Mucosa of descending colon (tissue), 3 donors: ENCODE results near the gene IPO4. TPM values are rescaled to one million over a fixed set of nuclear protein-coding genes. Genes with fewer than 3 reads are reported as not detected.

Experiments
- ATAC-seq: fragments of 200-7000 bp; cut with Tn5 transposase; one replicate; pipeline ENCODE4 v1.9.1; 2020; ENCODE audit warnings: mild to moderate bottlenecking, moderate library complexity
- DNase-seq, 3 donors: peaks; one replicate each; pipeline ENCODE4 v3.0.0-alpha.2; 2020
- H3K36me3 ChIP-seq: fragments of 200-600 bp; one replicate; pipeline ENCODE4 v1.8.0; 2021; ENCODE audit warnings: low read depth, mild to moderate bottlenecking
- H3K4me1 ChIP-seq: fragments of 200-600 bp; one replicate; pipeline ENCODE4 v1.8.0; 2021; ENCODE audit warnings: low read depth, mild to moderate bottlenecking
- H3K4me3 ChIP-seq: fragments of 200-600 bp; one replicate; pipeline ENCODE4 v1.8.0; 2021; ENCODE audit warnings: mild to moderate bottlenecking
- H3K9me3 ChIP-seq: fragments of 200-600 bp; one replicate; pipeline ENCODE4 v1.8.0; 2021; ENCODE audit warnings: mild to moderate bottlenecking
- CTCF ChIP-seq: fragments of 200-600 bp; IDR thresholded peaks from one replicate; pipeline ENCODE4 v1.8.0; 2022; ENCODE audit warnings: antibody characterized with exemption, mild to moderate bottlenecking
- intact Hi-C, 2 donors: fragments of 100-400 bp; cut with DNase I in 1 of 2; cut with micrococcal nuclease in 1 of 2; formaldehyde crosslinking; loops; one replicate each; pipeline versions ENCODE4 v1.11.0 to v1.11.1; 2022; cut with DNase I, micrococcal nuclease
- microRNA-seq: library from miRNA; unstranded; fragments of <30 nt; microRNA quantifications from one replicate; pipeline ENCODE4, GENCODE V29; 2019
- total RNA-seq, 3 donors: library from RNA; stranded (reverse); fragmentation: NEBNext Ultra II Directional in 2 of 3; extraction: Animal tissue kit (Norgen Biotek cat#: 25700) in 2 of 3; gene quantifications; one replicate each; pipeline versions ENCODE4 v1.2.1 to v1.2.4, GENCODE V29; 2021 to 2023
- donor health status: DM: no; HTN: no; CAD: no; lungs with moderate emphysema.
- donor health status: DM: no; HTN: no; CAD: no.
- donor health status: DM: no; HTN: yes; CAD: no.

Gene IPO4
- total RNA-seq, 3 donors from 2014 or later: 23.2 to 29.3 (median 26.8) TPM

DNA sequence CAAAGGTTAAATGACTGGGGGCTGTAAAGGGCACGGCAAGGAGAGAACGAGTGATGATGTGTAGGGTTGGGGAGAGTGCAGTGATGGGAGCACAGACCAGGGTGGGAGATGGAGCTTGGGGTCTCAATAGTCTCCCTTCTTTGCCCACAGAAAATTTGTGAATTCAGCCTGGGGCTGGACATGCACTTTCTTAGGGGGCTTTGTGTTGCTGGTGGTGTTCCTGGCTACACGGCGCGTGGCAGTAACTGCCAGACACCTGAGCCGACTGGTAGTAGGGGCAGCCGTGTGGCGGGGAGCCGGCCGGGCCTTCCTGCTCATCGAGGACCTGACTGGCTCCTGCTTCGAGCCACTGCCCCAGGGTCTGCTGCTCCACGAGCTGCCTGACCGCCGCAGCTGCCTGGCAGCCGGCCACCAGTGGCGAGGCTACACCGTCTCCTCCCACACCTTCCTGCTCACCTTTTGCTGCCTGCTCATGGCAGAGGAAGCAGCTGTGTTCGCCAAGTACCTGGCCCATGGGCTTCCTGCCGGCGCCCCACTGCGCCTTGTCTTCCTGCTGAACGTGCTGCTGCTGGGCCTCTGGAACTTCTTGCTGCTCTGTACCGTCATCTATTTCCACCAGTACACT is 56.4 kb downstream of the IPO4 start:
- Histone ChIP-seq H3K36me3 (no peaks in the 10 kb centered on the region), H3K9me3 (no peaks in the 10 kb centered on the region), H3K4me3 (no peak overlapping the region), H3K4me1 (peaks cover 6% of the 10 kb centered on the region)
- intact Hi-C loops: no loop called here
- TF ChIP-seq CTCF: no peak
- no peak for ATAC-seq
- DNase-seq: peak in 1 of 3 donors; percentile 65

GRCh38 chr14:24131549-24131966 is 57.1 kb downstream of the IPO4 start:
- ATAC-seq (no peak), DNase-seq (no peak)
- H3K4me1 ChIP-seq: peaks cover under 1% of the 10 kb centered on the region
- H3K9me3 ChIP-seq: no peaks in the 10 kb centered on the region
- intact Hi-C loops: no loop called here
- TF ChIP-seq CTCF: no peak
- H3K4me3 ChIP-seq: no peak overlapping the region
- H3K36me3 ChIP-seq: no peaks in the 10 kb centered on the region

- TF ChIP-seq CTCF: no peak
- H3K36me3 ChIP-seq: no peaks in the 10 kb centered on the region
- H3K4me1 ChIP-seq: no peaks in the 10 kb centered on the region
- DNase-seq: no peak
- no peaks in the 10 kb centered on the region for H3K9me3 ChIP-seq
- no peak for ATAC-seq
- no peak overlapping the region for H3K4me3 ChIP-seq
- intact Hi-C loops: no loop called here
Observed at GRCh38 chr14:24130717-24131548, 57.7 kb downstream of the IPO4 start.

- DNase-seq (no peak), ATAC-seq (no peak)
- Histone ChIP-seq H3K4me3 (no peak within 1 kb of the TSS), H3K4me1 (no peaks in the 10 kb centered on the region), H3K36me3 (no peaks in the 10 kb centered on the region), H3K9me3 (no peaks in the 10 kb centered on the region)
- TF ChIP-seq CTCF: no peak
- intact Hi-C loops: no loop called here
Observed at GRCh38 chr14:24130380-24130716, 58.3 kb downstream of the IPO4 start, which contains the start of gene FITM1. FITM1 (plus strand) TSS chr14:24130659; CDS start chr14:24131564, 905 bp downstream.

Small RNAs within 50 kb of the gene (microRNA-seq; reads per million reads assigned to microRNA genes)
- not detected for gene MIR7703

Other genes with a start within 250 kb of the IPO4 start
- gene DHRS4, start 235.0 kb downstream of the IPO4 start, total RNA-seq: 10 to 100 TPM; 35.0 to 41.7 (median 36.8) TPM
- 10 to 100 TPM; 30.7 to 56.1 (median 45.9) TPM for gene DHRS4L2, start 199.9 kb downstream of the IPO4 start, total RNA-seq
- gene CARMIL3, start 136.8 kb downstream of the IPO4 start, total RNA-seq: 1 to 10 TPM; 1.4 to 2.7 (median 1.5) TPM
- gene CPNE6, start 117.3 kb downstream of the IPO4 start, total RNA-seq: 1 to 10 TPM in 1 of 3 donors, under 1 TPM in 1, not detected in 1; 0.14 to 2.2 TPM
- 100 to 1,000 TPM in 2 of 3 donors, 10 to 100 TPM in 1; 64.7 to 150 (median 150) TPM for gene PCK2, start 94.5 kb downstream of the IPO4 start, total RNA-seq
- 100 to 1,000 TPM in 1 of 3 donors, 10 to 100 TPM in 2; 65.8 to 101 (median 84.9) TPM for gene DCAF11, start 74.0 kb downstream of the IPO4 start, total RNA-seq
- gene NRL, start 73.9 kb downstream of the IPO4 start, total RNA-seq: 1 to 10 TPM; 2.3 to 4.5 (median 2.8) TPM
- gene FITM1, start 58.2 kb downstream of the IPO4 start, total RNA-seq: 1 to 10 TPM in 2 of 3 donors, under 1 TPM in 1; 0.79 to 1.9 (median 1.3) TPM
- 100 to 1,000 TPM; 188 to 279 (median 203) TPM for gene PSME1, start 52.6 kb downstream of the IPO4 start, total RNA-seq
- gene EMC9, start 47.2 kb downstream of the IPO4 start, total RNA-seq: 10 to 100 TPM; 18.3 to 24.9 (median 20.4) TPM
- gene PSME2, start 42.2 kb downstream of the IPO4 start, total RNA-seq: 100 to 1,000 TPM; 141 to 295 (median 191) TPM
- 10 to 100 TPM; 52.8 to 66.2 (median 59.0) TPM for gene RNF31, start 41.3 kb downstream of the IPO4 start, total RNA-seq
- 100 to 1,000 TPM in 2 of 3 donors, 10 to 100 TPM in 1; 78.7 to 119 (median 103) TPM for gene IRF9, start 27.6 kb downstream of the IPO4 start, total RNA-seq
- gene REC8, start 16.7 kb downstream of the IPO4 start, total RNA-seq: 10 to 100 TPM; 14.9 to 17.0 (median 16.8) TPM
- gene TM9SF1, start 6.6 kb upstream of the IPO4 start, total RNA-seq: 10 to 100 TPM; 41.7 to 49.1 (median 47.1) TPM
- under 1 TPM in 2 of 3 donors, not detected in 1; 0.36 to 0.82 TPM for gene TSSK4, start 16.9 kb upstream of the IPO4 start, total RNA-seq
- 10 to 100 TPM; 47.6 to 67.8 (median 49.5) TPM for gene CHMP4A, start 24.7 kb upstream of the IPO4 start, total RNA-seq
- gene MDP1, start 27.2 kb upstream of the IPO4 start, total RNA-seq: 10 to 100 TPM; 11.1 to 14.8 (median 13.2) TPM
- 100 to 1,000 TPM; 108 to 150 (median 131) TPM for gene NEDD8, start 43.6 kb upstream of the IPO4 start, total RNA-seq
- gene GMPR2, start 44.1 kb upstream of the IPO4 start, total RNA-seq: 10 to 100 TPM; 59.7 to 83.5 (median 61.6) TPM
- 10 to 100 TPM; 51.5 to 64.8 (median 58.4) TPM for gene TINF2, start 53.8 kb upstream of the IPO4 start, total RNA-seq
- gene TGM1, start 74.4 kb upstream of the IPO4 start, total RNA-seq: 1 to 10 TPM; 2.2 to 3.3 (median 2.4) TPM
- gene RABGGTA, start 82.8 kb upstream of the IPO4 start, total RNA-seq: 10 to 100 TPM; 31.6 to 52.9 (median 41.3) TPM
- gene DHRS1, start 111.0 kb upstream of the IPO4 start, total RNA-seq: 10 to 100 TPM; 30.6 to 56.9 (median 54.9) TPM
- 10 to 100 TPM; 24.1 to 29.2 (median 29.1) TPM for gene NOP9, start 111.0 kb upstream of the IPO4 start, total RNA-seq
- gene CIDEB, start 119.2 kb upstream of the IPO4 start, total RNA-seq: 10 to 100 TPM in 2 of 3 donors, 1 to 10 TPM in 1; 8.5 to 15.8 (median 12.1) TPM
- 1 to 10 TPM; 3.7 to 6.3 (median 5.0) TPM for gene LTB4R2, start 121.3 kb upstream of the IPO4 start, total RNA-seq
- gene LTB4R, start 122.7 kb upstream of the IPO4 start, total RNA-seq: 1 to 10 TPM; 3.4 to 6.1 (median 3.8) TPM
- gene ADCY4, start 146.3 kb upstream of the IPO4 start, total RNA-seq: 10 to 100 TPM; 13.9 to 23.5 (median 20.7) TPM
- gene RIPK3, start 151.2 kb upstream of the IPO4 start, total RNA-seq: 10 to 100 TPM; 40.6 to 99.9 (median 71.7) TPM
- 100 to 1,000 TPM in 1 of 3 donors, 10 to 100 TPM in 2; 11.9 to 112 (median 25.2) TPM for gene NFATC4, start 179.4 kb upstream of the IPO4 start, total RNA-seq
- 10 to 100 TPM; 12.1 to 15.8 (median 13.4) TPM for gene NYNRIN, start 210.2 kb upstream of the IPO4 start, total RNA-seq
- gene CBLN3, start 240.9 kb upstream of the IPO4 start, total RNA-seq: 1 to 10 TPM; 2.2 to 3.9 (median 2.6) TPM
- gene KHNYN, start 241.1 kb upstream of the IPO4 start, total RNA-seq: 100 to 1,000 TPM in 1 of 3 donors, 10 to 100 TPM in 2; 85.9 to 102 (median 86.9) TPM